GM23338 (cell line): ENCODE measurements around the gene ARHGEF19. TPM values are rescaled to one million over a fixed set of nuclear protein-coding genes. Genes with fewer than 3 reads are reported as not detected.

Experiments
- ATAC-seq: fragments of 200-7000 bp; cut with Tn5 transposase; 3 replicates; pipeline ENCODE4 v1.9.1; 2020
- DNase-seq: peaks from one replicate; pipeline ENCODE4 v3.0.0-alpha.2; 2015; ENCODE audit warnings: low spot score
- H2AFZ ChIP-seq: fragments of 200-600 bp; sonication (generic); 2 replicates; pipeline ENCODE4 v1.8.0; 2016; ENCODE audit warnings: antibody characterized with exemption, mild to moderate bottlenecking, moderate library complexity
- H3F3A ChIP-seq: fragments of 200-600 bp; sonication (generic); replicated peaks from 2 replicates; pipeline ENCODE4 v1.8.0; 2017; ENCODE audit warnings: antibody characterized with exemption, mixed run types, low read depth
- H3K27ac ChIP-seq: fragments of 200-600 bp; sonication (generic); 2 replicates; pipeline ENCODE4 v1.6.1; 2016; ENCODE audit warnings: low read depth
- H3K27me3 ChIP-seq: fragments of 200-600 bp; sonication (generic); 2 replicates; pipeline ENCODE4 v1.8.0; 2016; ENCODE audit warnings: mild to moderate bottlenecking, mixed run types, moderate library complexity; ENCODE audit not compliant: insufficient read depth
- H3K36me3 ChIP-seq: fragments of 200-600 bp; sonication (generic); 2 replicates; pipeline ENCODE4 v1.8.0; 2016; ENCODE audit warnings: mild to moderate bottlenecking; ENCODE audit not compliant: insufficient read depth
- H3K4me1 ChIP-seq: fragments of 200-600 bp; sonication (generic); 2 replicates; pipeline ENCODE4 v1.8.0; 2016; ENCODE audit warnings: mild to moderate bottlenecking, moderate library complexity; ENCODE audit not compliant: insufficient read depth
- H3K4me2 ChIP-seq: fragments of 200-600 bp; sonication (generic); 2 replicates; pipeline ENCODE4 v1.7.1; 2017; ENCODE audit warnings: mixed run types
- H3K4me3 ChIP-seq: fragments of 200-600 bp; sonication (generic); 2 replicates; pipeline ENCODE4 v1.6.1; 2016; ENCODE audit warnings: mixed run types
- H3K79me2 ChIP-seq: fragments of 200-600 bp; sonication (generic); replicated peaks from 2 replicates; pipeline ENCODE4 v1.8.0; 2017; ENCODE audit warnings: mild to moderate bottlenecking; ENCODE audit not compliant: insufficient read depth
- H3K9me2 ChIP-seq: fragments of 200-600 bp; sonication (generic); 2 replicates; pipeline ENCODE4 v1.8.0; 2017; ENCODE audit not compliant: insufficient read depth
- H4K20me1 ChIP-seq: fragments of 200-600 bp; sonication (generic); replicated peaks from 2 replicates; pipeline ENCODE4 v1.8.0; 2017; ENCODE audit warnings: mild to moderate bottlenecking; ENCODE audit not compliant: insufficient read depth
- H3K27ac Mint-ChIP-seq: 2 replicates; pipeline ENCODE4 v1.8.0; 2020; ENCODE audit warnings: inconsistent platforms, mild to moderate bottlenecking, moderate library complexity, mixed read lengths
- H3K27me3 Mint-ChIP-seq: 3 replicates; pipeline ENCODE4 v1.8.0; 2022; ENCODE audit warnings: low read depth, mild to moderate bottlenecking, moderate library complexity, mixed read lengths, inconsistent platforms; ENCODE audit not compliant: insufficient read depth, poor library complexity
- H3K36me3 Mint-ChIP-seq: 3 replicates; pipeline ENCODE4 v1.8.0; 2021; ENCODE audit warnings: low read depth, mild to moderate bottlenecking, inconsistent platforms, moderate library complexity, mixed read lengths
- H3K4me1 Mint-ChIP-seq: 3 replicates; pipeline ENCODE4 v1.8.0; 2020; ENCODE audit warnings: mild to moderate bottlenecking, inconsistent platforms, mixed read lengths
- H3K4me3 Mint-ChIP-seq: 3 replicates; pipeline ENCODE4 v1.8.0; 2021; ENCODE audit warnings: moderate library complexity, mild to moderate bottlenecking, inconsistent platforms, mixed read lengths
- H3K9me3 Mint-ChIP-seq: 3 replicates; pipeline ENCODE4 v1.8.0; 2020; ENCODE audit warnings: moderate library complexity, mild to moderate bottlenecking, inconsistent platforms, mixed read lengths
- CTCF ChIP-seq, 2 experiments: fragments of 200-600 bp in 1 of 2; sonication (generic) in 1 of 2; conservative IDR thresholded peaks; 2 replicates each; pipeline versions ENCODE4 v1.5.1 to v1.6.1; 2016 to 2017; ENCODE audit warnings: antibody characterized with exemption in 2 of 2, low read depth in 2 of 2, mild to moderate bottlenecking in 2 of 2, moderate library complexity in 1 of 2
- ETS1 ChIP-seq: IDR thresholded peaks from 2 replicates; pipeline ENCODE4 v1.6.1; 2016; ENCODE audit warnings: antibody characterized with exemption
- EZH2 ChIP-seq: fragments of 200-600 bp; sonication (generic); IDR thresholded peaks from one replicate; pipeline ENCODE4 v1.8.0; 2017; ENCODE audit warnings: antibody characterized with exemption, mild to moderate bottlenecking, low read depth; ENCODE audit not compliant: unreplicated experiment
- EZH2phosphoT487 ChIP-seq: fragments of 200-600 bp; sonication (generic); IDR thresholded peaks from one replicate; pipeline ENCODE4 v1.8.1; 2018; ENCODE audit warnings: antibody characterized with exemption; ENCODE audit not compliant: unreplicated experiment
- JUNB ChIP-seq: IDR thresholded peaks from one replicate; pipeline ENCODE4 v1.6.1; 2016; ENCODE audit warnings: antibody characterized with exemption; ENCODE audit not compliant: unreplicated experiment
- NANOG ChIP-seq: IDR thresholded peaks from 2 replicates; pipeline ENCODE4 v1.6.1; 2016; ENCODE audit warnings: antibody characterized with exemption, borderline replicate concordance
- REST ChIP-seq: IDR thresholded peaks from one replicate; pipeline ENCODE4 v1.6.1; 2018; ENCODE audit warnings: antibody characterized with exemption; ENCODE audit not compliant: unreplicated experiment
- STAT1 ChIP-seq: IDR thresholded peaks from one replicate; pipeline ENCODE4 v1.6.1; 2016; ENCODE audit warnings: antibody characterized with exemption; ENCODE audit not compliant: unreplicated experiment
- polyA plus RNA-seq: library from polyadenylated mRNA; unstranded; fragments of >200 nt; fragmentation: Nextera tagmentation; extraction: Ambion mirVana; gene quantifications from 2 replicates; pipeline ENCODE4 v1.2.1, GENCODE V29; 2016
- total RNA-seq: library from RNA; depleted of rRNA; stranded (reverse); fragments of >200 nt; shearing (Covaris generic); gene quantifications from 2 replicates; pipeline ENCODE4 v1.2.3, GENCODE V29; 2014

The ARHGEF19 gene
- total and polyA plus RNA-seq, 2 experiments from 2014 or later, result 19.5 to 46.4 TPM

- TF ChIP-seq REST (no peak), NANOG (no peak), STAT1 (no peak), CTCF (conservative IDR thresholded peaks at IDR 0.05; ENCODE audit: low read depth in 2 of 2) (no peak), JUNB (no peak)
Observed at GRCh38 chr1:16174261-16174868, 38.1 kb downstream of the ARHGEF19 start (continued).

GRCh38 chr1:16173447-16174260 is 38.8 kb downstream of the ARHGEF19 start:
- TF ChIP-seq ETS1, result no peak
- TF ChIP-seq NANOG, result no peak
- TF ChIP-seq JUNB, result no peak
- TF ChIP-seq EZH2, result no peak
- no peak for TF ChIP-seq EZH2phosphoT487
- Histone ChIP-seq H3K4me1 (peaks cover 8% of the 10 kb centered on the region; the same call in 1 of the 2 replicates), H3K9me2 (no peaks in the 10 kb centered on the region), H4K20me1 (no peaks in the 10 kb centered on the region), H2AFZ (no peak overlapping the region), H3K36me3 (no peaks in the 10 kb centered on the region; the same call in 1 of the 2 replicates), H3F3A (0 out of 2 replicates have a peak, but pooled peaks cover under 1% of the 10 kb centered on the region), H3K4me2 (no peak overlapping the region), H3K27ac (no peak overlapping the region), H3K4me3 (no peak overlapping the region), H3K27me3 (no peaks in the 10 kb centered on the region), H3K79me2 (no peaks in the 10 kb centered on the region)
- H3K4me3 Mint-ChIP-seq, result no peak overlapping the region
- no peak overlapping the region for H3K27ac Mint-ChIP-seq
- no peaks in the 10 kb centered on the region for H3K9me3 Mint-ChIP-seq
- no peaks in the 10 kb centered on the region for H3K36me3 Mint-ChIP-seq
- peaks cover 18% of the 10 kb centered on the region for H3K27me3 Mint-ChIP-seq
- peak; percentile 27 for ATAC-seq
- DNase-seq, result no peak
- H3K4me1 Mint-ChIP-seq, result peaks cover 28% of the 10 kb centered on the region
